Stimulated activated CD8-positive, alpha-beta memory T cell treated with anti-CD3 and anti-CD28 coated beads, Interleukin-4, amount 100 ng/mL, for 1 hour (primary cell): ENCODE data around the gene PTGS1.
"Not testable (repeated sequence)": the region's sequence is repeated elsewhere in the genome, so short reads cannot be mapped to it uniquely, and the experiment has no call there.

Experiments
- DNase-seq, 2 donors: peaks; one replicate each; pipeline ENCODE4 v3.0.0-alpha.2; 2020; ENCODE audit warnings: low read depth in 2 of 2, low spot score in 1 of 2

The PTGS1 gene

DNA sequence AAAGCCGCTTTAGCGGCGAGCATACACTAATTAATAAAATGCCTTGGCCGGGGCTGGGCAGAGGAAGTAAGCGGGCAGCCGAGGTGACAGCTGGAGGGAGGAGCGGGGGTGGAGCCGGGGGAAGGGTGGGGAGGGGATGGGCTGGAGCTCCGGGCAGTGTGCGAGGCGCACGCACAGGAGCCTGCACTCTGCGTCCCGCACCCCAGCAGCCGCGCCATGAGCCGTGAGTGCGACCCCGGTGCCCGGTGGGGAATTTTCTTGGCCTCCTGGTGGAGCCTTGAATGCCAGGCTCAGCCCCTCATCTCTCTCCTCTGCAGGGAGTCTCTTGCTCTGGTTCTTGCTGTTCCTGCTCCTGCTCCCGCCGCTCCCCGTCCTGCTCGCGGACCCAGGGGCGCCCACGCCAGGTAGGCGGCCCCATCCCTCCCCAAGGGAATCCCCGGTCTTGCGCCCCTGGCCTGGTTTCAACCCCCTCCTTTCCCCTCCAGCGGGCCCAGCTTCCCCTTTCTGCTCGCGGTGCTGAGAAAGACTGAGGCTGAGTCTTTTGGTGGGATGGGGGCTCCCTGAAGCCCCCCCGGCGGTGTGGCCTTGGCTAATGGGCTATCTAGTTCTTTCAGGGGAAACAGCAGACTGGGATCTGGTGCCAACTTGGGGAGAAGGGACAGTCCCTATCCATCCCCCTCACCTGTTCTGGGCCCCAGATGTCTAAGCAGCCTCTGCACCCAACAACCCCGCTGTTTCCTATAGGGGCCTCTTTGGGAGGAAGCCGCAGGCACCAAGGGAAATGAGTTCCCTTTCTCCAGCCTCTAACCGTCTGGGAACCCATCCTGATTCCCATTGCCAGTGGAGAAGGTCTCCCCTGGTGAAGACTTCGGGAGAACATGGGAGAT, at the start of gene PTGS1:
Gene PTGS1, plus strand, starts transcription at position 156 of the 887 bp plus-strand sequence. Its CDS starts 61 bp downstream, at position 217.
- DNase-seq: peak in 1 of 2 donors; percentile 3

DNA sequence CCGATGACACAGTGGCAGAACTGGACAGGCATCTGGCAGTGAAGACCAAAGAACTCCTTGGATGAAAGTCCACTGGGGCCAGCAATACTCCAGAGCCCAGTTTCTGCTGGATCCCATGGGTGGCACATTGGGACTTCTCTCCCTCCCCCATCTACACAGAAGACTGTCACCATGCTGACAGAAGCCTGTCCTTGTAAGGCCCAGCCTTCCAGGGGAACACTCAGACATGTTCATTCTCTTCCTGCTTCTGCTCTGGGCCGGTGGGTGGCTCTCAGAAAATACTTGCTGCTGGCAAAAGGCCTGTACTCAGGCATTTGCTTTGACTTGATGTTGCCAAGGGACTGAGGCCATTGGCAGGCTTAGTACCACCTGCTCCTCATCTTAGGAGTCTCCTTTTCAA, 48.3 kb upstream of the PTGS1 start:
- no peak for DNase-seq

DNA sequence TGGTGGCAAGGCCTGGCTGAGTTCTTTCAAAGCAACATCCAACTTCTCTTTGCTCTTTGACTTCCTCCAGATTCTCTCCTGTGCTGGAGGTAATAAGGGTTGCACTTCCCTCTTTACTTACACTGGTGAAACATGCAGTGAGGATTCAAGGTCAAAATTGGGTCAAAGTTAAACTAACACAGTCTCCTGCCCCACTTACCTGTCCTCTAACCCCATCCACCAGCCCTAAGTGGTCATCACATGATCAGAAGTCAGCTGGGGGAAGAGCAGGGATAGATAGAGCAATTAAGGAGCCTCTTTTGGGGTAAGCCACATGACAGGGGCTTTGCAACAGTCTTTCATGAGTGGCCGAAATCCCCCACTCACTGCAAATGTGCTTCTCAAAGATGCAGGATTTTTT, 46.2 kb upstream of the PTGS1 start:
- DNase-seq: not testable (repeated sequence)

DNA sequence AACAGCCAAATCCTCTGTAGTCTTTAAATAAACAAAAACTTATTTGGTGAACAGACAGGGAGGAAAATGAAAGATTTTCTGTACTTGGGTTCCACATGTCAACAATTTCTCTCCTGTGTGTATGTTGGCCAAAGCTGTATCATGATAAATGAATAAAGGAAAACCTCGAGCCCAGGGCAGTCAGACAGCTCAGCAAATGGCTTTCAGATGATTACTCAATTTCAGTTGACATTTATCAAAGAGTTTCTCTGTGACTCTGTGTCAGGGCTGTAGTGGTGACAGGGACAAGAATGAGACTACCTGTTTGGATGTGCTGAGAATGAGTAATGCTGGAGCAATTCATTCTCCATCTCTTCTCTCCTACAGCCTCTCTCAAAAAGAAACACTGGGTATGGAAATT, 45.7 kb upstream of the PTGS1 start:
- DNase-seq: no peak

DNA sequence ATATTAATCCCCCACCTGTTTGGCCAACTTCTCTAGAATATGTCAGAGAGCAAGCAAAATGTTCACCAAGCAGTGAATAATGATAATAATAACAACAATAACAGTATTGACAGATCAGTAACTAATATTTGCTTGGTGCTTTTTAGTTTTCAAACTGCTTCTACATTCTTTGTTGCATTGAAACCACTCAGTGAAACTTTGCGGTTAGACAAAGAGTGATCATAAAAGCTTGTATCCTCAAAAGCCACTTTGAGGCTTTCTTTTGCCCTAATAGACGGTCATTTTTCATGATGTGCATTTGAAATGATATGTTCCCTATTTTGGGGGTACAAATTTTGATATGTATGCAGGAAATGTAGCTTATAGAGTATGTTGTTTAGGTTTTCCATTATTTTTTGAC, 43.6 kb upstream of the PTGS1 start:
- no peak for DNase-seq

DNA sequence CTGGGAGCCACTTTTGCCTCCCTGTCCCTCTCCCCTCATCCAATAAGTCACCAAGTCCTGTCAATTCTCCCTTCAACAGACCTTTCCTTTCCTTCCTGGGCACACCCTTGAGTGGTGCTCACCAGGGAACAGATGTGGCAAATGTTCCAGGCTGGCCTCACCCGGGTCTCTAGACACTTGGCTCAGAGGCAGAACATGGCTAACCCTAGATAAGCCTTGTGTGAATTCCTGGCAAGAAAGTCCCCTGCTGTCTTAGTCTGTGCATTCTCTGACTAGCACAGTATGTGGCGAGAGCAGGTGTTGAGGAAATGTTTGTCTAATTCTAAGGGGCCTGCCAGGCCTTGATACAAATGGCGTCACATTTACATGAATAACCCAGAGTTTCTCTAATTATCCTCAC, 41.2 kb upstream of the PTGS1 start:
- no peak for DNase-seq

DNA sequence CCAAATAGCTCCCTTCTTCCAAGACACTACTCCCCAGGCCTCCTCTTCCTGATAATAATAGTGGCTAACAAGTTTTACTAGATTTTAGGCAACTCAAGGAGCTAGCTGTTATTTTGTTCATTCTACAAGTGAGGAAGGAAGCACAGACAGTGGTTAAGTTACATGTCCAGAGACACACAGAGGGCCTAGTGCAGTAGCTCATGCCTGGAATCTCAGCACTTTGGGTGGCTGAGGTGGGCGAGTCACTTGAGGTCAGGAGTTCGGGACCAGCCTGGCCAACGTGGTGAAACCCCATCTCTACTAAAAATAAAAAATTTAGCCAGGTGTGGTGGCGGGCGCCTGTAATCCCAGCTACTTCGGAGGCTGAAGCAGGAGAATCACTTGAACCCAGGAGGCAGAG, 40.4 kb upstream of the PTGS1 start:
- not testable (repeated sequence) for DNase-seq

DNA sequence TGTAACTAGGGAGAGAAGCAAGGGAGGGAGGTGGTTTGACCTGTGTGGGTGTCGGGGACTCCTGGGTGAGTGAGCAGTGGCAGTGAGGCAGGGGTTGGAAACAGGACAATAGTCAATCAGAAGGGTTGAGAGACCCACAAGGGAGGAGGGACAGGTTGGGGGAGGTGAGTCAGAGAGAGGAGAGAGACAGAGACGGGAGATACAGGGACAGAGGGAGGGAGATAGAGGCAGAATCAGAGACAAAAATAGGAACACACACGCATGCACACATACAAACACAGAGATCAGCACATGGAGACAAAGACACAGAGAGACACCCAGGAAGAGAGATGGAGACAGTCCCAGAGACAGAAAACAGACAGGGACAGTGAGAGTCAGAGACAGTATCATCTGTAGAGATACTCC, 39.3 kb upstream of the PTGS1 start:
- no peak for DNase-seq

DNA sequence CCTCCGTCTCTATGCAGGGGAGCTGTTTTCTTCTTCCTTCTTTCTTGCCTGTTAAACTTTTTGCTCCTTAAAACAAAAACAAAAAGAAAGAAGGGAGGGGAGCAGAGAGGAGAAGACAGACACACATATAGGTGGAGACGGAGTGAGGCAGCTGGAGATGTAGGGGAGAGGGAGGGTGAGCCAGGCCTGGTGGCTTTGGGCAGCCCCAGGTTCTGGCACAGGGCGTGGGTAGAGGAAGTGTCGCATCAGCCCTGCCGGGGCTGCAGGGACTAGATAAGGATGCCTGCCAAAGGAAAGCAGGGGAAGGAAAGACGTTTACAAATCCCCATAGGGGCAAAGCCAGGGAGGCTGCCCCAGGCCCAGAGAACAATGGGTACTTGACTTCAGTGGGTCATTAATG, 38.7 kb upstream of the PTGS1 start:
- no peak for DNase-seq

DNA sequence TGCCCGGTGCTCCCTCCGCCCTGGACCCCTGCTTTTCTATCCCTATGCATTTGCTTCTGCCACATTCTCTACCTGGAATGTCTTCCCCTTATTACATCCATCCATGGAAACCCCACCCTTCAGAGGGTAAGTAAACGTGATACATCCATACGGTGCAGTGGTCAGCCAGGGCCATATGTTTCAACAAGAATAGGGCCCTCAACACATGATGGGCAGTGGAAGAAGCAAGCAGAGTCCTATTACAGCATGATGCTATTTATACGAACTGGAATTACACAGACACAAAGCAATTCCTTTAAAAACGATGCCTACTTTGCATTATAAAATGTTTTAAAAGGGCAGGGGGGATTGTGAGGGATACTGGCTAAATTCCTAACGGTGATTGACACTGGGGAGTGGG, 38.2 kb upstream of the PTGS1 start:
- DNase-seq: no peak

DNA sequence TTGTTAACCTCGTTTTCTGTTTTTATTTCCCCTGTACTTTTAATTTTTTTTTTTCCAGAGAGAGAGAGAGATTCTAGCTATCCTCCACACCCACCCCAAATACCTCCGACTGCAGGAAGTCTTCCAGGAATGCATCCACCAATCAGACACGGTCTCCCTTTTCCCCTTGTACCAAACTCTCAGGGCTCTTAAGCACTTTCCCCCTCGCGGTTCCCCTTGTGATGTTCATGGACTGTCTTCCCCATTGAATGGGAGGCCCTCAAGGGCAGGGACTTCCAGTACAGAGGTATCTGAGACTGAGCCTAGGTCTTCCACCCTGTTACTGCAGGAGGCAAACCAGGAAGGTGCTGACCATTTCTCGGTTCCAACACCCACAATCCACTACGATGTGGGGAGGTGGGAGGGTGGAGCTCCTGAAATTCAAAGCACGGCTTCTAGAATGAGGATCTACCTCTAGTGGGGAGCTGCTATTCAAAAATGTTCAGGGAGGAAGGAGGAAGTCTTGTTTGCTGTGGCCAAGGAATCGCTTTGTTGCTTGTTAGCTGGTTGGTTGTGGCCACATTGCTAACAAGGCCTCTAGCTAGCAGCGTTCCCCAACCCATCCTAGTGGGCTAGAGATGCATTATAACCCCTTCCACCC, 37.5 kb upstream of the PTGS1 start:
- DNase-seq: no peak

DNA sequence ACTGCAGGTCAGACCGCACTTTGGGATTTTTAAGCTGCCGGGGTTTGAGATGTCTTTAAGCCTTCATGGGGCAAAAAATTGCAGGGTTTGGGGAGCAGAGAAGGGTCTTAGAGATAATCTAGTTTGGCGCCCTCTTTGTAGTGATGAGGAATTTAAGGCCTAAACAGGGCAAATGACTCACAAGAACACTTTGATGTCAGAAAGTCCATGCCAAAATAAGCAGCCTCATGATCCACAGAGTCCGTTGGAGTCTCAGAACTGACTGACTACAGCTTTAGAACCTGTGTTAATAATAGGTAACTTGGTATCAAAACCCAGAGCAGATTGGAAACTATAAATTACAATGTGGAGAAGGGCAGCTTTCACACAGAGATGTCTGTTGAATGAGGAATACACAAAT, 35.9 kb upstream of the PTGS1 start:
- DNase-seq: no peak

DNA sequence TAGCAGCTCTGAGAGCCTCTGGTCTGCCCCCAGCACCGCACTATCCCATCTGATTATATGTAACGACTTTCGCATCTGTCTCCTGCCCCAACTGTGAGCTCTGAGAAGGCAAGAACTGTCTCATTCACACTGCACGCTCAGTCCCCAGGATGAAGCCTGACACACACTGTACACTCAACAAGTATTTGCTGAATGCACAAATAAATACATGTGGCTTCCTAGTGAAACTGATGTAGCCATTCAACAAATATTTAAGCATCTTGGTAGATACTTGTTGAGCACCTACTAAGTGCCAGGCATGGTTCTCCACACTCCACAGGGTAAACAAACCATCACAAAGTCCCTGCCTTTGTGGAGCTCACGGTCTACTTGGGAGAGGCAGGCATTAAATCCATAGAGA, 34.6 kb upstream of the PTGS1 start:
- DNase-seq: no peak

DNA sequence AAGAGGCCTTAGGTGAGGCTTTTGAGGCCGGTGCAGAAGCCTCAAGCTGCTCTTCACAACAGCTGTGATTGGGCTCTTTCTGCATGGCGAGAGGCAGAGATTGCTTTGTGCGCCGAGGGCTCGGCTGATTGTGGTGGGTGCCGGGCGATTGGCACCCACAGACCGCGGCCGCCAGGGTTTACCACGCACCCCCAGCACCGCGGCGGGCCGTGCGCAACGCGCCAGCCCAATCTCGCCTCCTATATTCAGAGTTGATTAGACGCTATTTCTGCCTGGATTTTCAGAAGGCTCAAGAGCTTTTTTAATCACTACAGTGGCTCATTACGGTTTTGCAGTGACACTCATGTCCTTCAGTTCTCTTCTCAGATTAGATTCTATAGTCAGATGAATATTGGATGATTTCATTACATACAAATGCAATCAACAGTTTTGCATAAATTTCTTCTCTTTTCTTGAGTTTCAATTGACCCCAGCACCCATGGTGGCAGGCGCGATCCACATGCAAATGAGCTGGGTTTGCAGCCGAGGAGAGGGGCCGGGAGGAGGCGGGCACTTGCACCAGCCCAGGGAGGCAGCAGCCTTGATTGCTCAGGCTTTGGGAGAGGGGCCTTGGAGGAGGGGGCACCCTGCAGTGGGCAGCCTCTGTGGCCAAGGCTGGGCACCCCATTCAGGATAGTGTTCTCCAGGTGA, 33.8 kb upstream of the PTGS1 start:
- no peak for DNase-seq

DNA sequence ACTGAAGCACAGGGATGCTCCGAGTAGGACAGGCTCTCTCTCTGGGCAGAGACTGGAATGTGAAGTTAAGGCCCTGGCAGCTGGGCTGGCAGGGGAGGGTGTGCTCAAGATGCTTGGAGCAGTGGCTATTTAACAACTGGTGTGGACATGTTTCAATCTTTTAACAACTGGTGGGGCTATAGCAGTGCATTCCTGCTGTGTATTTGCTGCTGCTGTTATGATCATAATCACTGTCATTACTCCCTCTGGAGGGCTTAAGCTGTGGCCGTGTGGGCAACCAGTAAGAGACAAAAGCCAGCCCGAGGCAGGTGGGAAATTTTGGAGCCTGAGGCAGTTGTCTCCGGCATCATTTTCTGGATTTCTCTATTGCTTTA, 33.3 kb upstream of the PTGS1 start:
- DNase-seq: no peak

DNA sequence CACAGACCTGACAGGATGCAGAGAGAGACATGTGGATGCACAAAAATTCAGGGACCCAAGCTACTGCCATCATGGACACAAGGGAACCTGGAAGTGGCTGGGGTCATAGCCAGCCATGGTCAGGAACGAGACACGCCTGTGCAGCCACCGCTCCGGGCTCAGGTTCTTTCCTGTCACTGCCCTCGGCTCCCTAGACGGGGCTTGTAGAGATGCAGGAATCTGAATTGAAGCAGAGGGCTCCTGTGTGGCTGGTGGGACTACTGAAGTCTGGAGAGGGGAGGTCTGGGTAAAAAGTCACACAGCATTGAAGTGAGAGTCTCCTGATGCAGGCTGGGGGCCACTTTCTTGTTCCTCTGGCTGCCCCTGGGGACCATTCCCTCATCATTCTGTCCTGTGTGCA, 32.3 kb upstream of the PTGS1 start:
- DNase-seq: no peak

DNA sequence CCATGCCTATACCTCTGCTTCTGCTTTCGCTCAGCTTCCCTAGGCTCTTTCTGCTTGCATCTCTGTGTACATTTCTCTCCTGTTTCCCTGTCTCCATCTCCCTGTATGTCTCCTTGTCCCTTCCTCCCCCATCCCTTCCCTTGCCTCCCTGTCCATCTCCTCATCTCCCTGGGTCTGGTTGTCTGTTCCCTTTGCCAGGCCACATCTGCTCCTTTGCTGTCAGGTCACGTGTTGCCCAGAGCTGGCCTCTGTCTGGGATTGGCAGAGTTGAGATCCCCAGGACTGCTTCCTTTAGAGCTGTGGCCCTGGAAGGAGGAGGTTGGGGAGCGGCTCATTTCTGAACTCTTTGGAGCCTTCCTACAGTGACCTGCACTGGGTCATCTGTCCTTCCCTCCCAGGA, 31.8 kb upstream of the PTGS1 start:
- no peak for DNase-seq

DNA sequence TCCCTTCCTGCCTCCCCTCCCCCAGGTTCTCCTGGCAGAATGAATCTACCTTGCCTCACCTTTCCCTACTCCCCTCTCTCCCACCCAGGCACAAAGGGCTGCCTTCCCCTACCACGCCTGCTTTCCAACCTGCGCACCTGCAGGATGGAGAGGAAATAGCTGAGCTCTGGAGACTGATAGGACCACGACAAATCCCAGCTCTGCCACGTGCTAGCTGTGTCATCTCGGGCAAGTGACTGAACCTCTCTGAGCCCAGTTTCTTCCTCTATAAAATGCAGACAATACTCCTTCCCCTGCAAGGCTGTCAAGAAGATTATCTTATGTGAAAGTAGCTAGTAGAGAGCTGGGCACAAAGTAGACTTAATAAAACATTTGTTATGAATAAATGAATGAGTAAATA, 31.2 kb upstream of the PTGS1 start:
- no peak for DNase-seq

DNA sequence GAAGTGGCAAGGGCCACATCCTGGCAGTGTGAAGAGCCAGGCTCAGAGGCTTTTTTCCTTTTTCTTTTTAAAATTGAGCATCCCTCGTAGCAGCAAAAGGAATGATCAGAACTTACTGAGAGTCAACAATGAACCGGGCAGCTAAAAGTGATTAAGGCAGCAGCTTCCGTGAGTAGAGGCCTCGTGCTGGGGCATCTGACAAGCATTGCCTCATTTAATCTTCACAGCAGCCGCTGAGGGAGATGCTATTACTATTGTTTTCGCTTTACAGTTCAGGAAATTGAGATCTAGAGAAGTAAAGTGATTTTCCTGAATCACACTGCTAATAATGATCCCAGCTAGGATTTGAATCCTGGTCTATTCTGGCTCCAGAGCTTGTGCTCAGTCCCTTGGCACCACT, 30.7 kb upstream of the PTGS1 start:
- no peak for DNase-seq

DNA sequence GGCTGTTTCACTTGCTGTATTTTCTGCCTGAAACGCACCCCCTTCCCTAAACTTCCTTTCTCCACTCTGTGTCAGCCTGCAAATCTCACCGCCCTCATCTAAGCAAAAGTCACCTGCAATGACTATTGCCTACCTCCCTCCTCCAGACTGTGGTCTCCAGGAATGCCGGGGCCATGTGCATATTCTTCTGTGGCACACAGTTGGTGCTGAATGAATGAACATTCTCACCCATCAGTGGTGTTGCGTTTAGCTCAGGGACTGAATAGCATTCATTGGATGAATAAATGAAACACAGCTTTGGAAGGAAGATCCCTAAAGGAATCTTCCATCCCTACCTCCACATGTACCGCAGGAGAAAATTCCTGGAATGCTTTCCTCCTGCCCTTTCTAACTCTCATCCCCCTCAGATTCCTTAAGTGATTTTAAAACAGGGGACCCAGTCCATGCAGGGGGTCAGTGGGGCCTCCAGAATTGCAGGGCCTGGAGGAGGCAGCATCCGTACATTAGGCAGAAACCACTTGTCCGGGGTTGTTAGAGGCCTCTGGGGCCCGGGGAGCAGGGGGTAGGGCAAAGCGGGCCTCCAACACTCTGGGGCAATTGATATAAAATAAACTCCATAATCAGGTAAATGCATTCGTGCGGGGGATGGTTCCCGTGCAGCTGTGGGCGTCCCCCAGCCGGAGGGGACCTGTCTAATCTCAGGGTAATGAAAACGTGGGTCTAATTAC, 28.3 kb upstream of the PTGS1 start:
- no peak for DNase-seq

DNA sequence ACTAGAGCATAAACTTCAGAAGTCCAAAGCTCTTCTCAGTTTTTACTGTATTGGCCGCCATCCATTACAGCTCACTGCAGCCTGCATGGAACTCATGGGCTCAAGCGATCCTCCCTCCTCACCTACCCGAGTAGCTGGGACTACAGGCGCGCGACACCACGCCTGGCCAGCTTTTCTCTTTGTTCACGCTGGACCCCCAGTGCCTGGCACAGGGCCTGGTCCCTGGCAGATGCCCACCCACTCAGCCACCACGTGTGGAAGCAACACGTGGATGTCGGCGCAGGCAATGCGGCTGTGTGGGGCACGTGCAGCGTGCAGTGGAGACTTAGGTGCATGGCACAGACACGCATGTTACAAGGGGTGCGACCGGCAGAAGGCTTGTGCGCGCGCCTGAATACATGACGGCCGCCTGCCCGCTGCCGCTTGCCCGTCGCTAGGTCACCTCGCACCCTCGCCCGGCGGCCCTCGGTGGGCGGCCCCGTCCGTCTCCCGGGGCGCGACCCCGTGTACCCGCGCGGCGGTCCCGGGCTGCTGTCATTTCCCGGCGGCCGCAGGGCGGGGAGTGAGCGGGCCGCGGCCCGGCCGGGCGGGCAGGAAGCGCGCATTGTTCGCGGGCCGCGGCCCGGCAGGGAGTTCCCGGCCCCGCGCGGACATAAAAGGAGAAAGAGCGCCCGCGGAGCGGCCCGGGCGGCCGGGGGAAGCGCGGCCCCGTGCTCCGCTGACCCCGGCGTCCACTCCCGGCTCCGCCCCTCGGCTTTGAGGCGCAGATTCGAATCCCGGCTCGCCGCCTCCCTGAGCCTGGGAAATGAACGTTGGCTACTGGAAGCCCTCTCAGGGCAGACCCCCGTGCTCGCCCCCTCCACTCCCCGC, 24.1 kb upstream of the PTGS1 start:
- DNase-seq: no peak
